ENCODE data around the gene VAT1L.

- TF ChIP-seq CTCF (IDR thresholded peaks at IDR 0.05; ENCODE audit: poor library complexity) (no peak), EZH2 (IDR thresholded peaks at IDR 0.05; ENCODE audit: borderline replicate concordance) (no peak)
These were observed 34.3 kb downstream of the VAT1L start for GRCh38 chr16:77822661-77823060.
